DOHH2 (cell line): Measurements from ENCODE around the gene ACOX3.

Source experiments
- EZH2phosphoT487 ChIP-seq: fragments of 200-600 bp; sonication (generic); IDR thresholded peaks from 2 replicates; pipeline ENCODE4 v1.6.1; 2017; ENCODE audit warnings: borderline replicate concordance, mild to moderate bottlenecking, antibody characterized with exemption, low read length, moderate library complexity, mixed read lengths
- TF ChIP-seq, protein P1 (sequence below): fragments of 200-600 bp; sonication (generic); IDR thresholded peaks from one replicate; pipeline ENCODE4 v1.5.1; 2014; ENCODE audit warnings: antibody characterized with exemption, mild to moderate bottlenecking, low read depth, low read length; ENCODE audit not compliant: poor library complexity, severe bottlenecking

DNA sequence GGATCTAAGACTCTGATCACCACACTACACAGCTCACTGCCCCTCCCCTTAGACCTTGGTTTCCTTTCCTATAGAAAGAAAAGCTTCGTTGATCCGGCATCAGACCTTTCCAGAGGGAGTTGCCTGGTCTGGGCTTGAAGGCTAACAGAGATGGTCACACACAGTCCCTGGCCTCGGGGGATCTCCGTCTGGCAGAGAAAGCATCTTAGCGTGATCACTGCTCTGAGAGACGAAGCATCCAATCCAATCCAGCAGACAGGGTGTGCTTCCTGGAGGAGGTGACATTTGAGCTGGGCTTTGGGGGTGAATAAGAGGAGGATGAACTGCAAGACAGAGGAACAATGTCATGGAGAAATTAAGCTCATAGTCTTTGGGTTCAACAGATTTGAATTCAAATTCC, 121.5 kb downstream of the ACOX3 start:
- TF ChIP-seq, protein P1, sequence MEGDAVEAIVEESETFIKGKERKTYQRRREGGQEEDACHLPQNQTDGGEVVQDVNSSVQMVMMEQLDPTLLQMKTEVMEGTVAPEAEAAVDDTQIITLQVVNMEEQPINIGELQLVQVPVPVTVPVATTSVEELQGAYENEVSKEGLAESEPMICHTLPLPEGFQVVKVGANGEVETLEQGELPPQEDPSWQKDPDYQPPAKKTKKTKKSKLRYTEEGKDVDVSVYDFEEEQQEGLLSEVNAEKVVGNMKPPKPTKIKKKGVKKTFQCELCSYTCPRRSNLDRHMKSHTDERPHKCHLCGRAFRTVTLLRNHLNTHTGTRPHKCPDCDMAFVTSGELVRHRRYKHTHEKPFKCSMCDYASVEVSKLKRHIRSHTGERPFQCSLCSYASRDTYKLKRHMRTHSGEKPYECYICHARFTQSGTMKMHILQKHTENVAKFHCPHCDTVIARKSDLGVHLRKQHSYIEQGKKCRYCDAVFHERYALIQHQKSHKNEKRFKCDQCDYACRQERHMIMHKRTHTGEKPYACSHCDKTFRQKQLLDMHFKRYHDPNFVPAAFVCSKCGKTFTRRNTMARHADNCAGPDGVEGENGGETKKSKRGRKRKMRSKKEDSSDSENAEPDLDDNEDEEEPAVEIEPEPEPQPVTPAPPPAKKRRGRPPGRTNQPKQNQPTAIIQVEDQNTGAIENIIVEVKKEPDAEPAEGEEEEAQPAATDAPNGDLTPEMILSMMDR: no peak
- no peak for TF ChIP-seq EZH2phosphoT487
